A673 (cell line): Measurements from ENCODE around the gene PPP1R12C. TPM values are rescaled to one million over a fixed set of nuclear protein-coding genes. Genes with fewer than 3 reads are reported as not detected.
"Not testable (repeated sequence)": the region's sequence is repeated elsewhere in the genome, so short reads cannot be mapped to it uniquely, and the experiment has no call there.

Source experiments
- BruUV-seq: library from RNA; stranded (reverse); fragments of 400-500 nt; replicated peaks from 2 replicates; lab custom pipeline; 2021; lab: Mats Ljungman, UMichigan
- CTCF ChIA-PET: fragments of 300-600 bp; sonication (Branson Sonifier 250); formaldehyde crosslinking; loops from one replicate; lab custom pipeline; 2022; ENCODE audit warnings: antibody characterized with exemption; lab: Charles Lee
- POLR2A ChIA-PET: fragments of 300-600 bp; sonication (Branson Sonifier 250); formaldehyde crosslinking; loops from one replicate; lab custom pipeline; 2022; ENCODE audit warnings: antibody characterized with exemption; ENCODE audit not compliant: low non-redundant PET; lab: Charles Lee
- DNase-seq: peaks from one replicate; pipeline ENCODE4 v3.0.0-alpha.2; 2015; ENCODE audit warnings: low spot score
- H3K27ac ChIP-seq: fragments of 200-600 bp; sonication (generic); 2 replicates; pipeline ENCODE4 v1.5.1; 2016; ENCODE audit warnings: mixed run types, low read depth, mild to moderate bottlenecking, mixed read lengths, antibody characterized with exemption, low read length; ENCODE audit not compliant: poor library complexity, severe bottlenecking
- H3K27me3 ChIP-seq: fragments of 200-600 bp; sonication (generic); replicated peaks from 2 replicates; pipeline ENCODE4 v1.6.1; 2017; ENCODE audit warnings: mixed run types, low read depth, mild to moderate bottlenecking, mixed read lengths, antibody characterized with exemption, low read length; ENCODE audit not compliant: insufficient read depth, poor library complexity
- H3K36me3 ChIP-seq: fragments of 200-600 bp; sonication (generic); 2 replicates; pipeline ENCODE4 v1.6.1; 2016; ENCODE audit warnings: mixed run types, mild to moderate bottlenecking, mixed read lengths, antibody characterized with exemption, low read length; ENCODE audit not compliant: insufficient read depth, poor library complexity, severe bottlenecking
- H3K4me1 ChIP-seq: fragments of 200-600 bp; sonication (generic); 2 replicates; pipeline ENCODE4 v1.6.1; 2017; ENCODE audit warnings: mixed run types, mild to moderate bottlenecking, mixed read lengths, antibody characterized with exemption, low read length; ENCODE audit not compliant: insufficient read depth, poor library complexity, severe bottlenecking
- H3K4me3 ChIP-seq: fragments of 200-600 bp; sonication (generic); 2 replicates; pipeline ENCODE4 v1.5.1; 2016; ENCODE audit warnings: low read depth, mixed run types, mild to moderate bottlenecking, mixed read lengths, low read length; ENCODE audit not compliant: poor library complexity, severe bottlenecking
- H3K9me3 ChIP-seq: fragments of 200-600 bp; sonication (generic); 2 replicates; pipeline ENCODE4 v1.6.1; 2016; ENCODE audit warnings: mixed run types, low read depth, mild to moderate bottlenecking, mixed read lengths, antibody characterized with exemption, low read length; ENCODE audit not compliant: poor library complexity, severe bottlenecking
- EZH2 ChIP-seq: fragments of 200-600 bp; sonication (generic); IDR thresholded peaks from 2 replicates; pipeline ENCODE4 v1.6.1; 2017; ENCODE audit warnings: borderline replicate concordance, low read depth, mild to moderate bottlenecking, mixed read lengths, antibody characterized with exemption, low read length; ENCODE audit not compliant: poor library complexity, severe bottlenecking
- intact Hi-C: fragments of 100-400 bp; cut with micrococcal nuclease; formaldehyde crosslinking; loops from one replicate; pipeline ENCODE4 v1.10.0; 2022; ENCODE audit not compliant: unreplicated experiment
- total RNA-seq: library from RNA; stranded (reverse); gene quantifications from 2 replicates; pipeline ENCODE4 v1.2.3, GENCODE V29; 2021
- TF ChIP-seq, protein P1 (sequence below): fragments of 300-800, 200-600 bp; sonication (generic); conservative IDR thresholded peaks from 2 replicates; pipeline ENCODE4 v1.5.1; 2017; ENCODE audit warnings: low read depth, mild to moderate bottlenecking, antibody characterized with exemption, low read length, moderate library complexity, mixed read lengths

The PPP1R12C gene
- total RNA-seq, 1 experiment from 2014 or later, result 94.6 TPM

DNA sequence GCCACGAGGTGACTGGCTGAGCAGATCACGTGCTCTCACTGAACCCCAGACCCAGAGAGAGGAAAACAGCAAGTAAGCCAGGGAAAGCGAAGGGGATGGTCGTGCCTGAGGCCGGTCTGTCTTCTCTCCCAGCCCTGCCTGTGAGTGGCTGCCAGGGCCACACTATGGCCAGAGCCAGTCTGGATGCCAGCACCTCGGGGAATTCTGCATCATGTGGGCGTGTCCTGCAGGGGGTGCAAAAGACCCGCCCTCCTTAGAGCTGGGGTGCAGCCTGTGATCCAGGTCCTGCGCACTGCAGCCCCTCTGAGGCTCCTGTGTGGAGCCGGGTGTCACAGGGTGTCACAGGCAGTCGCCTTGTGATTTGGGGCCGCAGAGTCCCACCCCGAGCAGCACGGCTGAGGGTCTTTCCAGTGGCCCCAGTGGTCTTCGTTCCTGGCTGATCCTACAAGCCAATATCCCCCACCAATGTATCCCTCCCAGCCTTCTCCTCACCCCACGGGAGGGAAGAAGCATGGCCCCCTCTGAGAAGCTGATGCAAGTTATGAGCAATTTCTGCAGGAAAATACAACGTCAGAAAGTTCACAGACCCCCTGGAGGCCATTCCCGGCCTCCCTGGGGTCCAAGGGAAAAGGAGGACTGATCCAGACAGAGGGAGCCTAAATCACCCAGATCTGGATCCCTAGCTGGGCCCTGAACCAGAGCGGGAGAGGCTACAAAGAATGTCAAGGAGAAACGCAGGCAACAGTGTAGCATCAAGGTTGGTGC is 7.7 kb downstream of the PPP1R12C start:
- H3K4me1 ChIP-seq, result no peaks in the 10 kb centered on the region
- peaks cover 2% of the 10 kb centered on the region for H3K36me3 ChIP-seq
- ChIA-PET POLR2A (interaction anchor here (0.7 kb wide), 1 partner anchor 105 kb away, joined by 4 read pairs; no protein-coding TSS in a partner anchor), CTCF (interaction anchor here (0.6 kb wide), 1 partner anchor 975 kb away, joined by 4 read pairs; no protein-coding TSS in a partner anchor)
- intact Hi-C loops, result no loop called here
- no peaks in the 10 kb centered on the region for H3K27me3 ChIP-seq
- no peak for TF ChIP-seq EZH2
- TF ChIP-seq, protein P1, sequence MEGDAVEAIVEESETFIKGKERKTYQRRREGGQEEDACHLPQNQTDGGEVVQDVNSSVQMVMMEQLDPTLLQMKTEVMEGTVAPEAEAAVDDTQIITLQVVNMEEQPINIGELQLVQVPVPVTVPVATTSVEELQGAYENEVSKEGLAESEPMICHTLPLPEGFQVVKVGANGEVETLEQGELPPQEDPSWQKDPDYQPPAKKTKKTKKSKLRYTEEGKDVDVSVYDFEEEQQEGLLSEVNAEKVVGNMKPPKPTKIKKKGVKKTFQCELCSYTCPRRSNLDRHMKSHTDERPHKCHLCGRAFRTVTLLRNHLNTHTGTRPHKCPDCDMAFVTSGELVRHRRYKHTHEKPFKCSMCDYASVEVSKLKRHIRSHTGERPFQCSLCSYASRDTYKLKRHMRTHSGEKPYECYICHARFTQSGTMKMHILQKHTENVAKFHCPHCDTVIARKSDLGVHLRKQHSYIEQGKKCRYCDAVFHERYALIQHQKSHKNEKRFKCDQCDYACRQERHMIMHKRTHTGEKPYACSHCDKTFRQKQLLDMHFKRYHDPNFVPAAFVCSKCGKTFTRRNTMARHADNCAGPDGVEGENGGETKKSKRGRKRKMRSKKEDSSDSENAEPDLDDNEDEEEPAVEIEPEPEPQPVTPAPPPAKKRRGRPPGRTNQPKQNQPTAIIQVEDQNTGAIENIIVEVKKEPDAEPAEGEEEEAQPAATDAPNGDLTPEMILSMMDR, result no peak
- no peaks in the 10 kb centered on the region for H3K9me3 ChIP-seq
- H3K4me3 ChIP-seq, result no peak overlapping the region
- no TSS peak for BruUV-seq
- DNase-seq, result no peak
- H3K27ac ChIP-seq, result peak overlapping the region; percentile 30

DNA sequence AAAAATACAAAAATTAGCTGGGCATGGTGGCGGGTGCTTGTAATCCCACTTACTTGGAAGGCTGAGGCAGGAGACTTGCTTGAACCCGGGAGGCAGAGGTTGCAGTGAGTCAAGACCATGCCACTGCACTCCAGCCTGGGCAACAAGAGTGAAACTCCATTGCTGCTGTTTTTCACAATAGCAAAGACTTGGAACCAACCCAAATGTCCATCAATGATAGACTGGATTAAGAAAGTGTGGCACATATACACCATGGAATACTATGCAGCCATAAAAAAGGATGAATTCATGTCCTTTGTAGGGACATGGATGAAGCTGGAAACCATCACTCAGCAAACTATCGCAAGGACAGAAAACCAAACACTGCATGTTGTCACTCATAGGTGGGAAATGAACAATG is 10.2 kb downstream of the PPP1R12C start:
- H3K36me3 ChIP-seq, result peaks cover 17% of the 10 kb centered on the region
- H3K4me1 ChIP-seq, H3K27ac ChIP-seq, H3K9me3 ChIP-seq, DNase-seq, BruUV-seq, H3K4me3 ChIP-seq, H3K27me3 ChIP-seq, CTCF ChIA-PET, intact Hi-C loops, POLR2A ChIA-PET: not testable (repeated sequence)

DNA sequence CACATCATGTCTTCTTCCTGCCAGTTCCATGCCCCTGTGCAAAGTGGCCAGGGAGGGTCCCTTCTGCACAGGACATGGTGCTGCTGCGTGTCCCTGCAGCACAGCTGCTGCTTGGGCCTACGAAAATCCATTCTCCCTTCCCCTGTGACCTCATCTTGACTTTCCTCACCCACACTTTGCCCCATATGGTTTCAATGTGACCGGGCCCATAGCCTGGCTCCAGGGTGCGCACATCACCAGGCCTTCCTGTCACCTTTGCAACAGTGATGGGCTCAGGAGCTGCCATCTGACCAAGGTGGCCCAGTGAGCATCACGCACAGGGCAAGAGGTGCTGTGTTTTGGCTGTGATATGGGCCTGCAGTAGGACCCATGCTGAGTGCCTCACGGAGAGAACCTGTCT is 10.8 kb downstream of the PPP1R12C start:
- no peak for DNase-seq
- TF ChIP-seq, protein P1, result no peak
- TF ChIP-seq EZH2, result no peak
- no peak overlapping the region for H3K27ac ChIP-seq
- intact Hi-C loops, result no loop called here
- H3K4me3 ChIP-seq, result no peak overlapping the region
- no peaks in the 10 kb centered on the region for H3K27me3 ChIP-seq
- H3K36me3 ChIP-seq, result peaks cover 17% of the 10 kb centered on the region
- CTCF ChIA-PET, result no interaction called here
- peaks cover 4% of the 10 kb centered on the region for H3K9me3 ChIP-seq
- BruUV-seq, result no TSS peak
- POLR2A ChIA-PET, result no interaction called here
- no peaks in the 10 kb centered on the region for H3K4me1 ChIP-seq

DNA sequence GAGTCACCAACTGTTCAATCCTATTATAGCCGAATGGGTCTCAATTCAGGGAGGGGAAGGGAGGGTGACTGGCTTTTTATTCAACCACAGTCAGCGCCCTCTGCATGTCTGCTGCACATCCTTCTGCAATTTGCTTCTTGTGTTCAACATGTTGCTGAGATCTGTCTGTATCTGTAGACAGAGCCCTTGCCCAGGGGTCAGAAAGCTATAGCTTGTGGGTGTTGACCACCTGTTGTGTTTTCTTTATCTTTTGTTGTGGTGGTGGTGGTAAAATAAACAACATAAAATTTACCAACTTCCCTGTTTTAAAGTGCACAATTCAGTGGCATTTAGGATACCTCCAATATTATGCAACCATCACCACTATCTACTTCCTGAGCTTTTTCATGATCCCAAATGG is 12.2 kb downstream of the PPP1R12C start:
- intact Hi-C loops, result no loop called here
- H3K9me3 ChIP-seq, result peaks cover 4% of the 10 kb centered on the region
- BruUV-seq, result no TSS peak
- H3K4me1 ChIP-seq, result no peaks in the 10 kb centered on the region
- H3K27me3 ChIP-seq, result no peaks in the 10 kb centered on the region
- DNase-seq, result no peak
- ChIA-PET POLR2A (no interaction called here), CTCF (no interaction called here)
- no peak overlapping the region for H3K27ac ChIP-seq
- H3K4me3 ChIP-seq, result no peak overlapping the region
- peaks cover 17% of the 10 kb centered on the region for H3K36me3 ChIP-seq
- TF ChIP-seq, protein P1, result no peak
